Measurements from ENCODE around the gene KIF12. TPM values are rescaled to one million over a fixed set of nuclear protein-coding genes. Genes with fewer than 3 reads are reported as not detected.

KIF12 gene
- total and polyA plus RNA-seq, 2 of the 13 experiments (the other 11 are each of a cell fraction or from before 2014, with no cell fraction given), result 1.8 to 12.5 TPM

GRCh38 chr9:114069476-114070187 lies 29.5 kb downstream of the KIF12 start:
- H2AFZ ChIP-seq (ENCODE audit: low read length), result no peak overlapping the region
- CTCF ChIA-PET (ENCODE audit: low intra/inter-chr PET ratio, low total read pairs), result no interaction called here
- H3K36me3 ChIP-seq (replicated peaks in 1 of 2; ENCODE audit: control insufficient read depth in 1 of 2, insufficient read depth in 2 of 2, low read length in 2 of 2), result peaks cover 38 to 90% of the 10 kb centered on the region in 2 experiments
- peaks cover 88% of the 10 kb centered on the region for H4K20me1 ChIP-seq (ENCODE audit: insufficient read depth, low read length)
- WGBS (ENCODE audit: low lambda C conversion rate), result 96% methylated on average over 5 of the region's 9 CpGs
- POLR2A ChIA-PET, result interaction anchor here (0.7 to 3.0 kb wide), 3 partner anchors 9 to 12 kb away, joined by 3 to 26 read pairs (median 3); partner anchors contain the start of gene AMBP
- DNase-seq (ENCODE audit: low spot score), result no peak
- no peaks in the 10 kb centered on the region for H3K27me3 ChIP-seq (ENCODE audit: control insufficient read depth in 1 of 2, insufficient read depth in 2 of 2, low read length in 2 of 2)
- H3K4me3 ChIP-seq (replicated peaks in 1 of 3; ENCODE audit: insufficient read depth in 1 of 3, low read depth in 2 of 3, low read length in 3 of 3), result no peak overlapping the region; a peak in 1 of 6 replicates
- TF ChIP-seq ZNF468 (CRISPR knock-in tag; IDR thresholded peaks at IDR 0.05) (no peak), AKAP8 (CRISPR knock-in tag; IDR thresholded peaks at IDR 0.05) (peak; percentile 8; the same call in 1 of the 2 replicates), NFRKB (IDR thresholded peaks at IDR 0.05) (no peak), EED (CRISPR knock-in tag; IDR thresholded peaks at IDR 0.05) (no peak), ZNF629 (CRISPR knock-in tag; conservative IDR thresholded peaks at IDR 0.05) (0 out of 2 replicates have a peak, but pooled peaks have one; percentile 49), POLR2AphosphoS5 (IDR thresholded peaks at IDR 0.05; ENCODE audit: low read depth, low read length) (0 out of 2 replicates have a peak, but pooled peaks have one; percentile 44)
- FAIRE-seq, result no peak
- H3K4me1 ChIP-seq (ENCODE audit: insufficient read depth, low read length), result peaks cover 97% of the 10 kb centered on the region
- no peak overlapping the region for H3K27ac ChIP-seq (ENCODE audit: extremely low read length, insufficient read depth, low read length)
- H3K79me2 ChIP-seq (ENCODE audit: insufficient read depth, low read length), result peaks cover 53% of the 10 kb centered on the region
- no TSS peak for BruUV-seq (replicated peaks)
- intact Hi-C loops (cut with micrococcal nuclease; ENCODE audit: unreplicated experiment) (no loop called here), in situ Hi-C loops (cut with HindIII; ENCODE audit: extremely low pct_ligation_motif_present, low pct_unique_long_range_greater_than_20kb) (no loop called here)
- H3K9ac ChIP-seq (ENCODE audit: insufficient read depth, low read depth, low read length), result no peak overlapping the region
- no peak overlapping the region; the same call in 1 of the 2 replicates for H3K4me2 ChIP-seq (ENCODE audit: low read depth, low read length)
- H3K9me3 ChIP-seq (ENCODE audit: low read length), result no peaks in the 10 kb centered on the region
- peak; percentile 37 for ATAC-seq

- no peak overlapping the region for H3K4me3 ChIP-seq (replicated peaks in 1 of 3; ENCODE audit: insufficient read depth in 1 of 3, low read depth in 2 of 3, low read length in 3 of 3)
- no peak overlapping the region for H3K9ac ChIP-seq (ENCODE audit: insufficient read depth, low read depth, low read length)
- peaks cover 30 to 90% of the 10 kb centered on the region in 2 experiments for H3K36me3 ChIP-seq (replicated peaks in 1 of 2; ENCODE audit: control insufficient read depth in 1 of 2, insufficient read depth in 2 of 2, low read length in 2 of 2)
- POLR2A ChIA-PET, result interaction anchor here (2.2 kb wide), 1 partner anchor 13 kb away, joined by 14 read pairs; the partner anchor contains the start of gene AMBP
- in situ Hi-C loops (cut with HindIII; ENCODE audit: extremely low pct_ligation_motif_present, low pct_unique_long_range_greater_than_20kb), result no loop called here
- H3K4me2 ChIP-seq (ENCODE audit: low read depth, low read length), result 0 out of 2 replicates have a peak overlapping the region, but pooled peaks have one; percentile 1
- peaks cover 98% of the 10 kb centered on the region for H3K4me1 ChIP-seq (ENCODE audit: insufficient read depth, low read length)
- TF ChIP-seq POLR2AphosphoS5 (IDR thresholded peaks at IDR 0.05; ENCODE audit: low read depth, low read length), result peak; percentile 44; the same call in 1 of the 2 replicates
- no peak for TF ChIP-seq TCF7 (IDR thresholded peaks at IDR 0.05; ENCODE audit: low read depth)
- H3K79me2 ChIP-seq (ENCODE audit: insufficient read depth, low read length), result peaks cover 25% of the 10 kb centered on the region
- intact Hi-C loops (cut with micrococcal nuclease; ENCODE audit: unreplicated experiment), result no loop called here
- FAIRE-seq, result no peak
- CTCF ChIA-PET (ENCODE audit: low intra/inter-chr PET ratio, low total read pairs), result no interaction called here
- H2AFZ ChIP-seq (ENCODE audit: low read length), result no peak overlapping the region
- H3K27ac ChIP-seq (ENCODE audit: extremely low read length, insufficient read depth, low read length), result no peak overlapping the region
- no peak for DNase-seq (ENCODE audit: low spot score)
- peaks cover 90% of the 10 kb centered on the region for H4K20me1 ChIP-seq (ENCODE audit: insufficient read depth, low read length)
- 89% methylated on average over 8 of the region's 8 CpGs for WGBS (ENCODE audit: low lambda C conversion rate)
- no peak for ATAC-seq
- H3K27me3 ChIP-seq (ENCODE audit: control insufficient read depth in 1 of 2, insufficient read depth in 2 of 2, low read length in 2 of 2), result no peaks in the 10 kb centered on the region
- no peaks in the 10 kb centered on the region for H3K9me3 ChIP-seq (ENCODE audit: low read length)
- BruUV-seq (replicated peaks), result no TSS peak
Measured at GRCh38 chr9:114065304-114065703, 33.8 kb downstream of the KIF12 start.
